ENCODE results near the gene ASPHD2.

The ASPHD2 gene

DNA sequence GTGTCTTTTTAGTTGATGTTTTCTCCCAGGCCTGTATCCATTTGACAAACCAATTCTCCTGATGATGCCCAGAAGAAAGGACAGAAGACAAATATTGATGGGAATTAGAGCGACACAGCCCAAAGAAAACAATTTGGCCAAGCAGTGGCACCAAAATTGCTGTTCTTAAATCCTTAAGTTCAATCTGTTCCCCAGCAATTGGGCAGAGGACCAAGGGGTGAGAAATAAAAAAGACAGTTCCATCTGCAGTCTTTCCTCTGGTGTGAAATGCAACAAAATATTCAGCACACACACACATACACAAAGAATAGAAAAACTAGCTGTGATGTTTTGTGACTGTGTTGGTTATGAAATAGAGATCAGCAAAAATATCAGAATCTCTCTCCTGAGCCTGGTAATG, 38.0 kb upstream of the ASPHD2 start:
- no peak overlapping the region for H3K4me2 ChIP-seq (ENCODE audit: insufficient read depth, low read length)
- H3K9me3 ChIP-seq (ENCODE audit: insufficient read depth, low read length, severe bottlenecking): no peaks in the 10 kb centered on the region
- H3K9ac ChIP-seq (ENCODE audit: low read depth, low read length): no peak overlapping the region
- H3K36me3 ChIP-seq (ENCODE audit: insufficient read depth, low read length): no peaks in the 10 kb centered on the region
- no peak overlapping the region for H3K27ac ChIP-seq (ENCODE audit: low read length)
- DNase-seq: no peak
- H3K4me3 ChIP-seq (ENCODE audit: low read depth in 1 of 2, low read length in 2 of 2): no peak overlapping the region
- H3K4me1 ChIP-seq (ENCODE audit: insufficient read depth, low read length): no peaks in the 10 kb centered on the region
- H4K20me1 ChIP-seq (ENCODE audit: insufficient read depth, low read length): no peaks in the 10 kb centered on the region; the same call in 1 of the 2 replicates
- ATAC-seq (ENCODE audit: insufficient read depth, low read depth): no peak
- peaks cover 4% of the 10 kb centered on the region for H3K27me3 ChIP-seq (ENCODE audit: insufficient read depth, low read length, poor library complexity)
- no peaks in the 10 kb centered on the region for H3K79me2 ChIP-seq (ENCODE audit: insufficient read depth, low read length)
- no peak overlapping the region for H2AFZ ChIP-seq (ENCODE audit: low read depth, low read length)
- TF ChIP-seq EZH2 (IDR thresholded peaks at IDR 0.05; ENCODE audit: borderline replicate concordance, low read depth, low read length, severe bottlenecking): no peak
- TF ChIP-seq, protein P1, sequence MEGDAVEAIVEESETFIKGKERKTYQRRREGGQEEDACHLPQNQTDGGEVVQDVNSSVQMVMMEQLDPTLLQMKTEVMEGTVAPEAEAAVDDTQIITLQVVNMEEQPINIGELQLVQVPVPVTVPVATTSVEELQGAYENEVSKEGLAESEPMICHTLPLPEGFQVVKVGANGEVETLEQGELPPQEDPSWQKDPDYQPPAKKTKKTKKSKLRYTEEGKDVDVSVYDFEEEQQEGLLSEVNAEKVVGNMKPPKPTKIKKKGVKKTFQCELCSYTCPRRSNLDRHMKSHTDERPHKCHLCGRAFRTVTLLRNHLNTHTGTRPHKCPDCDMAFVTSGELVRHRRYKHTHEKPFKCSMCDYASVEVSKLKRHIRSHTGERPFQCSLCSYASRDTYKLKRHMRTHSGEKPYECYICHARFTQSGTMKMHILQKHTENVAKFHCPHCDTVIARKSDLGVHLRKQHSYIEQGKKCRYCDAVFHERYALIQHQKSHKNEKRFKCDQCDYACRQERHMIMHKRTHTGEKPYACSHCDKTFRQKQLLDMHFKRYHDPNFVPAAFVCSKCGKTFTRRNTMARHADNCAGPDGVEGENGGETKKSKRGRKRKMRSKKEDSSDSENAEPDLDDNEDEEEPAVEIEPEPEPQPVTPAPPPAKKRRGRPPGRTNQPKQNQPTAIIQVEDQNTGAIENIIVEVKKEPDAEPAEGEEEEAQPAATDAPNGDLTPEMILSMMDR (IDR thresholded peaks at IDR 0.05; ENCODE audit: borderline replicate concordance, extremely low read depth, low read length, poor library complexity, severe bottlenecking): no peak

DNA sequence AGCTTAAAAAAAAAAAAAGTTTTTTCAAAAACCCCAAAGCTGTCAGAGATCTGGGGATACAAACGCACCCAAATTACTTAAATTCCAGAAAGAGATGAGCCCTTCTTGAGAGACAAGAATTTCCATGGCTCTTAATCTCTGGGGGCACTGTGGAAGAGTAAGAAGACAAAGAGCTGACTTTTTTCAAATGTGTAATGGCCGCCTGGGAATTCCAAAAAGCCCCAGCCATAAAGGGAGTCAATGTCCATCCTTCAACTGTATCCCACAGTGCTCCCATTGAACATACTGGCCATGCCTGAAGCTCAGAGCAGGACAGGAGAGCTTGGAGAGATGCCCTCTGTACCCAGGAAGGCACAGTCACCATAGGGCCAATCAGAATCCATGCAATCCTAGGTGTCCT, 37.4 kb upstream of the ASPHD2 start:
- Histone ChIP-seq H3K9me3 (ENCODE audit: insufficient read depth, low read length, severe bottlenecking) (no peaks in the 10 kb centered on the region), H3K4me3 (ENCODE audit: low read depth in 1 of 2, low read length in 2 of 2) (no peak overlapping the region), H3K9ac (ENCODE audit: low read depth, low read length) (no peak overlapping the region), H3K79me2 (ENCODE audit: insufficient read depth, low read length) (no peaks in the 10 kb centered on the region), H4K20me1 (ENCODE audit: insufficient read depth, low read length) (no peaks in the 10 kb centered on the region; the same call in 1 of the 2 replicates), H2AFZ (ENCODE audit: low read depth, low read length) (no peak overlapping the region), H3K36me3 (ENCODE audit: insufficient read depth, low read length) (no peaks in the 10 kb centered on the region), H3K27ac (ENCODE audit: low read length) (no peak overlapping the region), H3K4me1 (ENCODE audit: insufficient read depth, low read length) (no peaks in the 10 kb centered on the region), H3K4me2 (ENCODE audit: insufficient read depth, low read length) (no peak overlapping the region), H3K27me3 (ENCODE audit: insufficient read depth, low read length, poor library complexity) (peaks cover 4% of the 10 kb centered on the region)
- DNase-seq: no peak
- no peak for ATAC-seq (ENCODE audit: insufficient read depth, low read depth)
- TF ChIP-seq, protein P1 (IDR thresholded peaks at IDR 0.05; ENCODE audit: borderline replicate concordance, extremely low read depth, low read length, poor library complexity, severe bottlenecking): no peak
- TF ChIP-seq EZH2 (IDR thresholded peaks at IDR 0.05; ENCODE audit: borderline replicate concordance, low read depth, low read length, severe bottlenecking): no peak

DNA sequence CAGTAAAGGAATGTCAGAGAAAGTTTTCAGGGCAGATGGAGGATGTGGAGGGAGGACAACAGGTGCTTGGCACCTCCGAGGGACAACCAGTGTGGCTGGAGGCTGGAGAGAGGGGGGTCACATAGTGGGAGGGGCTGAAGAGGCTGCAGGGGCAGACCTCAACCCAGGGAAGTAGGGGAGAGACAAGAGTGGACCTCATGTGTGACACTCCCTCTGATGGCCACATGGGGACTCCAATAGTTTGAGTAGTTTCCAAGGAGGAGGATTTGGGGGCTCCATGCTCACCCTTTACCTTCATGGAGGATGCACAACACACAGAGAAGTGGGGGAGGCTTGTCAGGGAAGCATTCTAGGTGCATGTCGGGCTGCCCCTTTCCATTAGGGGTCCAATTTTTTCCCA, 35.1 kb upstream of the ASPHD2 start:
- Histone ChIP-seq H3K27ac (ENCODE audit: low read length) (no peak overlapping the region), H3K36me3 (ENCODE audit: insufficient read depth, low read length) (no peaks in the 10 kb centered on the region), H3K4me3 (ENCODE audit: low read depth in 1 of 2, low read length in 2 of 2) (no peak overlapping the region), H3K9me3 (ENCODE audit: insufficient read depth, low read length, severe bottlenecking) (no peaks in the 10 kb centered on the region), H3K9ac (ENCODE audit: low read depth, low read length) (no peak overlapping the region), H3K4me2 (ENCODE audit: insufficient read depth, low read length) (no peak overlapping the region), H3K79me2 (ENCODE audit: insufficient read depth, low read length) (no peaks in the 10 kb centered on the region), H3K4me1 (ENCODE audit: insufficient read depth, low read length) (no peaks in the 10 kb centered on the region), H2AFZ (ENCODE audit: low read depth, low read length) (no peak overlapping the region), H3K27me3 (ENCODE audit: insufficient read depth, low read length, poor library complexity) (no peaks in the 10 kb centered on the region), H4K20me1 (ENCODE audit: insufficient read depth, low read length) (no peaks in the 10 kb centered on the region; the same call in 1 of the 2 replicates)
- no peak for TF ChIP-seq EZH2 (IDR thresholded peaks at IDR 0.05; ENCODE audit: borderline replicate concordance, low read depth, low read length, severe bottlenecking)
- TF ChIP-seq, protein P1 (IDR thresholded peaks at IDR 0.05; ENCODE audit: borderline replicate concordance, extremely low read depth, low read length, poor library complexity, severe bottlenecking): peak; percentile 36
- ATAC-seq (ENCODE audit: insufficient read depth, low read depth): no peak
- DNase-seq: no peak

DNA sequence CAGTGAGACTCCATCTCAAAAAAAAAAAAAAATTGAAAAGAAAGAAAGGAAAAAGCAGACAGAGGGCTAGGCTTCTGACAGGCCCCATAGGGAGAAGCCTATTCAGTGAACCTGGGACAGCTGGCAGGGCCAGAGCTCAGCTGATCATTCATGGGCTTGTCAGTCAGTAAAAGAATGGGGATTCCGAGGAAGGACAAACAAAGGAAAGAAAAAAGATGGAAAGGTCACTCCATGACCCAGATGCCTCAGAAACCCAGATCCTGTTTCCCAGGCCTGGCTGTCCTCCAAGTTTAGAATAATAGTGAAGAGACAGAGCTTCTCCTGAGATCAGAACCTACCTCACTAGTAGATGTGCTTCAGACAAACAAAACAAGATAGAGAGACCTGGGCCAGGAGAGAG, 34.3 kb upstream of the ASPHD2 start:
- no peak for TF ChIP-seq EZH2 (IDR thresholded peaks at IDR 0.05; ENCODE audit: borderline replicate concordance, low read depth, low read length, severe bottlenecking)
- TF ChIP-seq, protein P1 (IDR thresholded peaks at IDR 0.05; ENCODE audit: borderline replicate concordance, extremely low read depth, low read length, poor library complexity, severe bottlenecking): no peak
- no peak for ATAC-seq (ENCODE audit: insufficient read depth, low read depth)
- no peaks in the 10 kb centered on the region; the same call in 1 of the 2 replicates for H4K20me1 ChIP-seq (ENCODE audit: insufficient read depth, low read length)
- no peak overlapping the region for H3K27ac ChIP-seq (ENCODE audit: low read length)
- H3K4me1 ChIP-seq (ENCODE audit: insufficient read depth, low read length): no peaks in the 10 kb centered on the region
- H3K36me3 ChIP-seq (ENCODE audit: insufficient read depth, low read length): no peaks in the 10 kb centered on the region
- H3K4me2 ChIP-seq (ENCODE audit: insufficient read depth, low read length): no peak overlapping the region
- peaks cover 2% of the 10 kb centered on the region for H3K27me3 ChIP-seq (ENCODE audit: insufficient read depth, low read length, poor library complexity)
- H3K4me3 ChIP-seq (ENCODE audit: low read depth in 1 of 2, low read length in 2 of 2): no peak overlapping the region
- H3K9ac ChIP-seq (ENCODE audit: low read depth, low read length): no peak overlapping the region
- no peak overlapping the region for H2AFZ ChIP-seq (ENCODE audit: low read depth, low read length)
- no peaks in the 10 kb centered on the region for H3K79me2 ChIP-seq (ENCODE audit: insufficient read depth, low read length)
- DNase-seq: no peak
- H3K9me3 ChIP-seq (ENCODE audit: insufficient read depth, low read length, severe bottlenecking): no peaks in the 10 kb centered on the region
